ENCODE measurements around the gene CYTL1.

DNA sequence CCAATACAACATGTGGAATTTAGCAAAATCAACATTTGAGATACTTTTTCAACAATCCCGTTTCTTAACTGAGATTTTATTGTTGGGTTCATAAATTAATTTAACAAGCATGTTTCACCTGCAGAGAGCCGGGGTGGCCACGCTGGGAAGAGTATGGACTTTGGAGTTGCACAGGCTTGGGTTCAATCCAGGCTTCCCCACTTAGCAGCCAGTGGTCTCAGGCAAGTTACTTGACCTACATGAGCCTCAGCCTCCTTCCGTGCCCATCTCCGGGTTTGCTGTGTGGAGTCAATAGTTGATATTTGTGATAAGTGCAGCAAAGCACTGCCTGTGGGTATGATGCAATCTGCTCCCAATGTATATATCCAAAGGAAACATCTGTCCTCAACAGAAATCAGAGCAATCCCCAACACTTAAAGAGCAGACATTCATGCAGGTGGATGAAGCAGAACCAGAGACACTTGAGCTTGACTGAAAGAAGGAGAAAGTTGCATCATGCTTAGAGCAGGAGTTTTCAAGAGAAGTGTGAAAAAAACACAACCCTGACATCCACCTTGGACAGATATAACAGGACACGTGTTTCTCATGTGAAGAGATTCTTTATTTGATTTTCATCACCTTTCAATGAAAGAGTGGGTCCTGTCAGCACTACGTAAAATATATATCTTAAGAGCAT, 5.1 kb downstream of the CYTL1 start:
- TF ChIP-seq CTCF (IDR thresholded peaks at IDR 0.05; ENCODE audit: insufficient read depth, low read depth, low read length) (no peak), EZH2 (IDR thresholded peaks at IDR 0.05; ENCODE audit: insufficient read depth, low read length) (no peak)

Measured in astrocyte (in vitro differentiated cells and primary cell).